Peyer's patch (tissue), 4 donors: ENCODE data around the gene STIM2. TPM values are rescaled to one million over a fixed set of nuclear protein-coding genes. Genes with fewer than 3 reads are reported as not detected.

ENCODE experiments used
- DNase-seq, 3 donors: peaks; one replicate each; pipeline ENCODE4 v3.0.0-alpha.2; 2017 to 2019
- H3K27ac ChIP-seq, 4 donors: fragments of 200-600 bp; sonication (generic); one replicate each; pipeline ENCODE4 v1.5.1; 2016 to 2019
- H3K27me3 ChIP-seq, 2 donors: fragments of 200-600 bp; sonication (generic); one replicate each; pipeline ENCODE4 v1.5.1; 2019
- H3K36me3 ChIP-seq, 3 donors: fragments of 200-600 bp; sonication (generic); one replicate each; pipeline ENCODE4 v1.5.1; 2016 to 2019
- H3K4me1 ChIP-seq, 4 donors: fragments of 200-600 bp; sonication (generic); one replicate each; pipeline ENCODE4 v1.5.1; 2016 to 2019
- H3K4me3 ChIP-seq, 4 donors: fragments of 200-600 bp; sonication (generic); 1 replicate in 3 of 4; 2 replicates in 1 of 4; pipeline ENCODE4 v1.5.1; 2016 to 2019; ENCODE audit warnings: mild to moderate bottlenecking in 1 of 4
- H3K9me3 ChIP-seq, 4 donors: fragments of 200-600 bp; sonication (generic); one replicate each; pipeline ENCODE4 v1.5.1; 2016 to 2019; ENCODE audit warnings: mild to moderate bottlenecking in 1 of 4
- POLR2A ChIP-seq, 2 donors: fragments of 450-650 bp; IDR thresholded peaks; one replicate each; pipeline ENCODE4 v1.5.1; 2017; ENCODE audit warnings: antibody characterized with exemption in 2 of 2, mild to moderate bottlenecking in 2 of 2, moderate library complexity in 2 of 2
- total RNA-seq, 4 donors: library from RNA; depleted of rRNA; stranded (reverse); fragments of >200 nt; gene quantifications; one replicate each; pipeline ENCODE4 v1.1.0, GENCODE V29; 2016
- TF ChIP-seq, protein P1 (sequence below), 6 experiments: fragments of 450-650 bp in 4 of 6; fragments of 200-600 bp in 2 of 6; sonication (generic) in 1 of 6; IDR thresholded peaks; one replicate each; pipeline ENCODE4 v1.5.1; 2017 to 2019; ENCODE audit warnings: antibody characterized with exemption in 6 of 6, mild to moderate bottlenecking in 3 of 6, moderate library complexity in 1 of 6

STIM2 gene
- total RNA-seq, 4 donors from 2014 or later, result 35.7 to 82.5 (median 39.2) TPM

- Histone ChIP-seq H3K4me3 (no peak overlapping the region), H3K4me1 (peaks cover 0 to 3% (median 0%) of the 10 kb centered on the region in 4 donors), H3K27me3 (no peaks in the 10 kb centered on the region), H3K9me3 (no peaks in the 10 kb centered on the region), H3K36me3 (no peaks in the 10 kb centered on the region), H3K27ac (peak overlapping the region in 1 of 4 donors; percentile 3)
- DNase-seq, result no peak
- TF ChIP-seq, protein P1, sequence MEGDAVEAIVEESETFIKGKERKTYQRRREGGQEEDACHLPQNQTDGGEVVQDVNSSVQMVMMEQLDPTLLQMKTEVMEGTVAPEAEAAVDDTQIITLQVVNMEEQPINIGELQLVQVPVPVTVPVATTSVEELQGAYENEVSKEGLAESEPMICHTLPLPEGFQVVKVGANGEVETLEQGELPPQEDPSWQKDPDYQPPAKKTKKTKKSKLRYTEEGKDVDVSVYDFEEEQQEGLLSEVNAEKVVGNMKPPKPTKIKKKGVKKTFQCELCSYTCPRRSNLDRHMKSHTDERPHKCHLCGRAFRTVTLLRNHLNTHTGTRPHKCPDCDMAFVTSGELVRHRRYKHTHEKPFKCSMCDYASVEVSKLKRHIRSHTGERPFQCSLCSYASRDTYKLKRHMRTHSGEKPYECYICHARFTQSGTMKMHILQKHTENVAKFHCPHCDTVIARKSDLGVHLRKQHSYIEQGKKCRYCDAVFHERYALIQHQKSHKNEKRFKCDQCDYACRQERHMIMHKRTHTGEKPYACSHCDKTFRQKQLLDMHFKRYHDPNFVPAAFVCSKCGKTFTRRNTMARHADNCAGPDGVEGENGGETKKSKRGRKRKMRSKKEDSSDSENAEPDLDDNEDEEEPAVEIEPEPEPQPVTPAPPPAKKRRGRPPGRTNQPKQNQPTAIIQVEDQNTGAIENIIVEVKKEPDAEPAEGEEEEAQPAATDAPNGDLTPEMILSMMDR (IDR thresholded peaks at IDR 0.05), result no peak
- no peak for TF ChIP-seq POLR2A (IDR thresholded peaks at IDR 0.05)
Observed at GRCh38 chr4:26879805-26880204, 19.2 kb downstream of the STIM2 start.

DNA sequence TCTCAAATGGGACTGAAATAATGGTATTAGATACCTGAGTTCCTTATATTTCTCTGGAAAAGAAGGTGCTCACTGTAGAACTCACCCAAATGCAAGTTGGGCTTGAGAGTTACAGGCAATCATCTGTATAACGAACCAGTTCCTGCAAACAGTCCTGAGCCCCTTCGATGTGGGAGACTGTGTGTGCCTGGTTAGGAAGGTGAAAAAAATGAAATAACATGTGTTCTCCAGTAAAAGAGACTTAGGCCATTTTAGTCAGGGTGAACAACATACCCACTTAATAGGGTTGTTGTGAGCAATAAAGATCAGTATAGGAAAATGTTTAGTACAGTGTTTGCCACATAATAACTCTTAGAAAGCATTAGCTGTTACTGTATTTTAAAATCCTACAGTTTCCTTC, 23.4 kb downstream of the STIM2 start:
- no peak for TF ChIP-seq POLR2A (IDR thresholded peaks at IDR 0.05)
- TF ChIP-seq, protein P1 (IDR thresholded peaks at IDR 0.05), result no peak
- Histone ChIP-seq H3K4me1 (peaks cover 0 to 11% (median 3%) of the 10 kb centered on the region in 4 donors), H3K27ac (peak overlapping the region; percentile 44 to 77 (median 60)), H3K9me3 (no peaks in the 10 kb centered on the region), H3K27me3 (no peaks in the 10 kb centered on the region), H3K4me3 (no peak overlapping the region), H3K36me3 (no peaks in the 10 kb centered on the region)
- DNase-seq, result no peak

GRCh38 chr4:26884486-26884988, 23.9 kb downstream of the STIM2 start:
- DNase-seq, result no peak
- H3K27ac ChIP-seq, result peak overlapping the region; percentile 44 to 77 (median 60)
- H3K9me3 ChIP-seq, result no peaks in the 10 kb centered on the region
- no peaks in the 10 kb centered on the region for H3K36me3 ChIP-seq
- H3K4me3 ChIP-seq, result no peak overlapping the region
- no peaks in the 10 kb centered on the region for H3K27me3 ChIP-seq
- TF ChIP-seq, protein P1 (IDR thresholded peaks at IDR 0.05), result no peak
- TF ChIP-seq POLR2A (IDR thresholded peaks at IDR 0.05), result no peak
- H3K4me1 ChIP-seq, result peaks cover 0 to 11% (median 3%) of the 10 kb centered on the region in 4 donors

GRCh38 chr4:26885912-26886274, 25.3 kb downstream of the STIM2 start:
- H3K9me3 ChIP-seq, result no peaks in the 10 kb centered on the region
- H3K27me3 ChIP-seq, result no peaks in the 10 kb centered on the region
- no peaks in the 10 kb centered on the region for H3K36me3 ChIP-seq
- H3K4me3 ChIP-seq, result peak overlapping the region in 1 of 4 donors; percentile 2
- TF ChIP-seq, protein P1 (IDR thresholded peaks at IDR 0.05), result no peak
- peak; percentile 15 to 17 for TF ChIP-seq POLR2A (IDR thresholded peaks at IDR 0.05)
- DNase-seq, result peak in 2 of 3 donors; percentile 67 to 75
- H3K27ac ChIP-seq, result peak overlapping the region; percentile 48 to 77 (median 63)
- peaks cover 0 to 11% (median 3%) of the 10 kb centered on the region in 4 donors for H3K4me1 ChIP-seq

DNA sequence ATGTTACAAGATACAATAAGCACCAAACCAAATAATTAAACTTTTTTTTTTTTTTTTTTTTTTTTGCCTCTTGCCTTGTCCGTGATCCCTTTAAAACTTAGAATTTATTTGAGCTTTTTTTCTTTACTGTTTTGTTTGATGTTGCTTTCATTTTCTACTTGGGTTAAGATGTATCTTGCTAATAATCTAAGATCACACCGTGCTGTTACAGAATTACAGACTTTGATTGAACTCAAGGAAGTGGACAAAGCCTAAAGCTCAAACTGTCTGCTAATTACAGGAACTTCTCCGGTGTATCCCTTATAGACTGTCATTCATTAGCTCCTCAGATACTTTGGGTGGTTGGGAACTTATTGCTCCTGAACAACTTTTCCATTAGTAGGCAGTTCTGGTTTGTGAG, 26.5 kb downstream of the STIM2 start:
- H3K27me3 ChIP-seq, result no peaks in the 10 kb centered on the region
- H3K4me1 ChIP-seq, result peaks cover 0 to 11% (median 3%) of the 10 kb centered on the region in 4 donors
- no peaks in the 10 kb centered on the region for H3K36me3 ChIP-seq
- no peaks in the 10 kb centered on the region for H3K9me3 ChIP-seq
- TF ChIP-seq, protein P1 (IDR thresholded peaks at IDR 0.05), result no peak
- TF ChIP-seq POLR2A (IDR thresholded peaks at IDR 0.05), result no peak
- peak overlapping the region; percentile 56 to 77 (median 63) for H3K27ac ChIP-seq
- no peak overlapping the region for H3K4me3 ChIP-seq
- no peak for DNase-seq
